ENCODE data around the gene TACR1.

The TACR1 gene

DNA sequence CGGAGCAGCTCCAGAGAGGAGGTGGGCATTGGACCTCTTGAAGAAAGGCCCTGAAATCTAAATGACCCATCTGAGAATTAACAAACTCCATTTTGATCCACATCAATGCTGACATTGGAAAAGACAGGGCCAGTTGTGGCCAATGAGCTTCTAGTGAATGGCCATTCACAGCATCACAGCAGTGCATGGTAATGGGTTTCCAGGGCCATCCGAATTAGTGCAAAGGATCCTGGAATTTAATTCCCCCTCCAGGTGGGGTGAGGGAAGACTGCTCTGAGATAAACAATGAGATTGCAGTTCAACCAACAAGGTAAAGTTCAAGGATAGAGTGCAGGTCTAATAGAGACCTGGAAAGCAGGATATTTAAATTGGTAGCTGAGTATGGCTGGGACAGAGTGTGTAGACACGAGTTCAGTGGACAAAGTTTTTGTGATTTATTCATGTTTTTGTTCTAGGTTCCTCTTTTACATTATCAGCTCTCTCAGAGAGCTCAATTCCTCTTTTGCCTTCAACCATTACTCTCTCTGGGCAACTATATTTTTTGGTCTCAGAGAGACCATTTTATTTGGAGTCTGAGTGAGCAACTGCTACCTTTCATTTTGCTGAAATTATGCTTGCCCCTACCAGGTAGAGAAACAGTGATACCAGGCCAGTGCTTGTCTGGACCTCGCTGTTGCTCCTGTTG lies 5.0 kb downstream of the TACR1 start:
- no peak for DNase-seq (ENCODE audit: extremely low read depth, low read depth)
- TF ChIP-seq CTCF (IDR thresholded peaks at IDR 0.05; ENCODE audit: low read depth, low read length): no peak

GRCh38 chr2:75192496-75192895 lies 6.8 kb downstream of the TACR1 start:
- TF ChIP-seq CTCF (IDR thresholded peaks at IDR 0.05; ENCODE audit: low read depth, low read length): no peak

GRCh38 chr2:75190271-75190990 lies 8.9 kb downstream of the TACR1 start:
- DNase-seq (ENCODE audit: extremely low read depth, low read depth): no peak
- no peak for TF ChIP-seq CTCF (IDR thresholded peaks at IDR 0.05; ENCODE audit: low read depth, low read length)

More at GRCh38 chr2:75192496-75192895, 6.8 kb downstream of the TACR1 start:
- DNase-seq (ENCODE audit: extremely low read depth, low read depth): no peak

DNA sequence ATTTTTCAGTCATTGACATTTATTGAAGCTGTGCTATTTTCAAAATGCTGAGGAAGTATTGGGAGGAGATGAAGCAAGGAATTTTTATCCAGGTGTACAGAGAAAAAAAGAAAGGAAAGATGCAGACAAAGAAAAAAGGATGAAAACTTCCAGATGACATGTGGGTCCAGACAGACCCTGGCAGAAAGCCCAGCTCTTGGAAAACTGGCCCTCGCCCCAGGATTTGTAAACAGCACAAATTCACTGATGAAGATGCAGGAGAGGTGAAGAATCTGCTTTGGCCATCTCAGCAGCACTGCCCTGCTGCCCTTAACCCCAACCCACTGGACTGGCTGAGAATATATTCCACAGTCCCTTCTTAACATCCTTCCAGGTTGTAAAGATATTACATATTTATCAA lies 12.5 kb downstream of the TACR1 start:
- no peak for DNase-seq (ENCODE audit: extremely low read depth, low read depth)
- no peak for TF ChIP-seq CTCF (IDR thresholded peaks at IDR 0.05; ENCODE audit: low read depth, low read length)

- TF ChIP-seq CTCF (IDR thresholded peaks at IDR 0.05; ENCODE audit: low read depth, low read length): no peak
- no peak for DNase-seq (ENCODE audit: extremely low read depth, low read depth)
Measured at GRCh38 chr2:75182606-75183005, 16.7 kb downstream of the TACR1 start.

DNA sequence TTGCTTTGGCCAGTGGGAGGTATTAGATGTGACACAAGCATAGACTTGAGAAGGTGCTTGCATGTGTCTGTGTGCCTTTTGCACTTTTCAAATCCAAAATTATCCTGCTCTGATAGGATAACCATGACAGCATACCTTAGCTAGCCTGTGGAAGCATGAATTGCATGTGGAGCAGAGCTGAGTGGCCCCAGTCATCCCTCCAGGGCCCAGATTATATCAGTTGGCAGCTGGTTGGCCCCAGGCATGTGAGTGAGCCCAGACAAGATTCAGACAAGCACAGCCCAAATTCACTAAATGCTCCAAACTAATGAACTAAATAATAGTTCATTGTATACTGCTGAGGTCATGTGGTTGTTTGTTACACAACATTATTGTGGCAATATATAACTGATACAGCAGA lies 18.8 kb downstream of the TACR1 start:
- no peak for TF ChIP-seq CTCF (IDR thresholded peaks at IDR 0.05; ENCODE audit: low read depth, low read length)
- no peak for DNase-seq (ENCODE audit: extremely low read depth, low read depth)

GRCh38 chr2:75177427-75177826 lies 21.9 kb downstream of the TACR1 start:
- no peak for TF ChIP-seq CTCF (IDR thresholded peaks at IDR 0.05; ENCODE audit: low read depth, low read length)
- DNase-seq (ENCODE audit: extremely low read depth, low read depth): no peak
